Stomach (tissue), 9 donors: ENCODE measurements around the gene PCP4. TPM values are rescaled to one million over a fixed set of nuclear protein-coding genes. Genes with fewer than 3 reads are reported as not detected.

Experiments used
- DNase-seq, 2 donors: peaks; one replicate each; pipeline versions ENCODE4 v3.0.0 to v3.0.0-alpha.2; 2013 to 2019
- H3K27ac ChIP-seq, 5 donors: fragments of 200-600 bp in 4 of 5; sonication (generic) in 4 of 5; one replicate each; pipeline ENCODE4 v1.5.1; 2013 to 2019; ENCODE audit warnings: mild to moderate bottlenecking in 1 of 5, moderate library complexity in 1 of 5
- H3K27me3 ChIP-seq, 3 donors: fragments of 200-600 bp; sonication (generic); one replicate each; pipeline ENCODE4 v1.5.1; 2017 to 2019; ENCODE audit warnings: mixed run types in 1 of 3
- H3K36me3 ChIP-seq, 4 donors: fragments of 200-600 bp; sonication (generic); 1 replicate in 3 of 4; 2 replicates in 1 of 4; pipeline ENCODE4 v1.5.1; 2016 to 2019
- H3K4me1 ChIP-seq, 4 donors: fragments of 200-600 bp; sonication (generic); one replicate each; pipeline ENCODE4 v1.5.1; 2016 to 2019
- H3K4me3 ChIP-seq, 4 donors: fragments of 200-600 bp; sonication (generic) in 3 of 4; one replicate each; pipeline ENCODE4 v1.5.1; 2016 to 2019; ENCODE audit warnings: mild to moderate bottlenecking in 1 of 4
- H3K9me3 ChIP-seq, 4 donors: fragments of 200-600 bp; sonication (generic); one replicate each; pipeline ENCODE4 v1.5.1; 2016 to 2019
- EP300 ChIP-seq: sonication (generic); formaldehyde crosslinking; IDR thresholded peaks from one replicate; pipeline ENCODE4 v1.6.1; 2017; ENCODE audit warnings: antibody characterized with exemption
- POLR2A ChIP-seq, 4 donors: fragments of 450-650 bp; IDR thresholded peaks; one replicate each; pipeline ENCODE4 v1.6.1; 2016; ENCODE audit warnings: antibody characterized with exemption in 4 of 4, control low read depth in 2 of 4, mild to moderate bottlenecking in 1 of 4, moderate library complexity in 1 of 4
- POLR2AphosphoS5 ChIP-seq, 3 donors: sonication (generic); formaldehyde crosslinking; IDR thresholded peaks; one replicate each; pipeline ENCODE4 v1.6.1; 2016; ENCODE audit warnings: antibody characterized with exemption in 3 of 3
- WGBS, 5 donors: extraction: QIAGEN DNeasy Blood & Tissue Kit in 3 of 5; methylation state at CpG; one replicate each; pipeline versions ENCODE4 v1.1.5 to v1.1.7; 2013 to 2018; 5-methylcytosine and 5-hydroxymethylcytosine counted together
- intact Hi-C: fragments of 100-400 bp; cut with DNase I; formaldehyde crosslinking; loops from one replicate; pipeline ENCODE4 v1.15.1; 2023; ENCODE audit warnings: low total_unique reads
- polyA plus RNA-seq, 3 donors: library from polyadenylated mRNA; stranded (reverse); fragments of 200-250 nt; gene quantifications; one replicate each; pipeline ENCODE4 v1.2.3, GENCODE V29; 2013
- total RNA-seq, 5 donors: library from RNA; depleted of rRNA; stranded (reverse); fragments of >200 nt; gene quantifications; one replicate each; pipeline versions ENCODE4 v1.1.0 to v1.2.3, GENCODE V29; 2014 to 2016
- TF ChIP-seq, protein P1 (sequence below), 7 experiments: fragments of 450-650 bp in 4 of 7; fragments of 200-600 bp in 3 of 7; sonication (generic) in 3 of 7; IDR thresholded peaks; one replicate each; pipeline ENCODE4 v1.5.1; 2016 to 2019; ENCODE audit warnings: antibody characterized with exemption in 7 of 7, control low read depth in 2 of 7, mild to moderate bottlenecking in 1 of 7
- donor health status: healthy with polysubstance abuse.
- donor health status: Bipolar disorder and iron deficiency.
- donor health status: healthy.

Gene PCP4
- total and polyA plus RNA-seq, 8 donors, result 1.2 to 29.9 (median 2.0) TPM; not detected in 2

DNA sequence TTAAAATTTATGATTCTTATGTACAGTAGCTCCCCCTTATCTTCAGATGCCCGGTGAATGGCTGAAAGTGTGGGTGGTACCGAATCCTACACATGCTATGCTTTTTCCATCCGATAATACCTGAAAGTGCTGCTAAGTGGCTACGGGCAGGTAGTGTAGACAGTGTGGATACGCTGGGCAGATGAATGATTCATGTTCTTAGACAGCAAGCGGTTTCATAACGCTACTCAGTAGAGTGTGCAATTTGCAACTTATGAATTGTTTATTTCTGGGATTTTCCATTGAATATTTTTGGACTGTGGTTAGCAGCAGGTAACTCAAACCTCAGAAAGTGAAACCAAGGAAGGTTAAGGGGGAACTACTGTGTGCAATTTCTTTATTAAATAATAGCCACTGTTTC lies 7.5 kb downstream of the PCP4 start:
- H3K4me1 ChIP-seq, result peaks cover 0 to under 1% (median 0%) of the 10 kb centered on the region in 4 donors
- no peak overlapping the region for H3K4me3 ChIP-seq
- WGBS, 5 donors, result 68 to 83% (median 82%) methylated on average over 7 of the region's 7 CpGs
- intact Hi-C loops, result no loop called here
- DNase-seq, result no peak
- no peaks in the 10 kb centered on the region for H3K36me3 ChIP-seq
- no peaks in the 10 kb centered on the region for H3K9me3 ChIP-seq
- H3K27me3 ChIP-seq, result no peaks in the 10 kb centered on the region
- no peak overlapping the region for H3K27ac ChIP-seq
- no peak for TF ChIP-seq EP300
- TF ChIP-seq POLR2AphosphoS5 (IDR thresholded peaks at IDR 0.05), result no peak
- TF ChIP-seq, protein P1, sequence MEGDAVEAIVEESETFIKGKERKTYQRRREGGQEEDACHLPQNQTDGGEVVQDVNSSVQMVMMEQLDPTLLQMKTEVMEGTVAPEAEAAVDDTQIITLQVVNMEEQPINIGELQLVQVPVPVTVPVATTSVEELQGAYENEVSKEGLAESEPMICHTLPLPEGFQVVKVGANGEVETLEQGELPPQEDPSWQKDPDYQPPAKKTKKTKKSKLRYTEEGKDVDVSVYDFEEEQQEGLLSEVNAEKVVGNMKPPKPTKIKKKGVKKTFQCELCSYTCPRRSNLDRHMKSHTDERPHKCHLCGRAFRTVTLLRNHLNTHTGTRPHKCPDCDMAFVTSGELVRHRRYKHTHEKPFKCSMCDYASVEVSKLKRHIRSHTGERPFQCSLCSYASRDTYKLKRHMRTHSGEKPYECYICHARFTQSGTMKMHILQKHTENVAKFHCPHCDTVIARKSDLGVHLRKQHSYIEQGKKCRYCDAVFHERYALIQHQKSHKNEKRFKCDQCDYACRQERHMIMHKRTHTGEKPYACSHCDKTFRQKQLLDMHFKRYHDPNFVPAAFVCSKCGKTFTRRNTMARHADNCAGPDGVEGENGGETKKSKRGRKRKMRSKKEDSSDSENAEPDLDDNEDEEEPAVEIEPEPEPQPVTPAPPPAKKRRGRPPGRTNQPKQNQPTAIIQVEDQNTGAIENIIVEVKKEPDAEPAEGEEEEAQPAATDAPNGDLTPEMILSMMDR (IDR thresholded peaks at IDR 0.05), result no peak
- no peak for TF ChIP-seq POLR2A (IDR thresholded peaks at IDR 0.05)

DNA sequence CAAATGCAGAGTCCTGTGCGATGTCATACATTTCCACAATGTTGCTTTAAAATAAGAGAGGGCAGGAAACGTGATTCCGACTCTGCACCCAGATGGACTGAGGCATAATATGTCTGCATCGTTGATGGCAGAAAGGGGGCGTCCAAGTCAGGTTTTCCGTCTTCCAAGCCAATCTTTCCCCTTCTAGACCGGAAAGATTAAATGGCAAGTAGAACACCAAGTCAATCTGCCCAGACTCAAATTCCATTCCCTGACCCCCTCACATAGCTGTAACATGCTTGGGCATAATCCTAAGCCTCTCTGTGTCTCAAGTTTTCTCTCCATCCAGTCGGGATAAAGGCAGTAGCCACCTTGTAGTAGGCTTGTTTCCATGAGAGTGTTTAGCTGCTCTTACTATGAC lies 14.4 kb downstream of the PCP4 start:
- no peak for DNase-seq
- TF ChIP-seq, protein P1 (IDR thresholded peaks at IDR 0.05), result no peak
- Histone ChIP-seq H3K27me3 (no peaks in the 10 kb centered on the region), H3K4me3 (no peak overlapping the region), H3K27ac (no peak overlapping the region), H3K9me3 (no peaks in the 10 kb centered on the region), H3K4me1 (peaks cover 0 to 6% (median 0%) of the 10 kb centered on the region in 4 donors), H3K36me3 (no peaks in the 10 kb centered on the region)
- 71 to 85% (median 83%) methylated on average over 8 of the region's 8 CpGs for WGBS, 5 donors
- intact Hi-C loops, result no loop called here

DNA sequence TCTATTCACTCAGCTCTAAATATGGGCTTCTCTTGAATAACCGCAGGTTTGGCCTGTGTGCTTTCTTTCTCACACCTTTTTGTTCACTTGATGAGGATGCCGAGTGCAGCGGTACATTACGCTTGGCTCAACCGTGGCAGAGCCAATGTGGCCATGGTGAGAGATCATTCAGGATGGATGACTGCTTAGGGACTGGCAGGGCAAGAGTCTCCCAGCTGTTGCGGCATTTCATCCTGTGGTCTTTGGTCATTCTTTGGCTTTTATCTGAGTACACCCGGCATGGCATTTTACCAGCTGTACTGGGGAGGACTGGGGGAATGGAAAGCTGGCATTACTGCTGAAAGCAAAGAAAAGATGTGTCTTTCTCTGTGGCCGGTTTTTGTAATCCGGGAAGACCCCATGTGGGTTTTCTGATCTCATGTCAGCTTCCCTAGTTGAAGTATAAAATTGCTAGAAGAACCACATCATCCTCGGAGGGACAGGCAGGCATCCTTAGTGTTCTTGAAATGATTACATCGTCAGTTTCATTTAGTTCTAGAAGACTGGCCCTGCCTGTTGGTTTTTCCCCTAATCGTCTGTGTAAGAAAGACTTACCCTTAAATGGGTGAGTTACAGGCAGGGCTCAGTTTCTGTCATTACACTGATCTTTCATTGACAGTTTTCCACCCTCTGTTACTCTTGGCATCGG lies 15.1 kb downstream of the PCP4 start:
- no peaks in the 10 kb centered on the region for H3K36me3 ChIP-seq
- no peaks in the 10 kb centered on the region for H3K27me3 ChIP-seq
- 77 to 87% (median 84%) methylated on average over 13 of the region's 13 CpGs for WGBS, 5 donors
- no peak for DNase-seq
- intact Hi-C loops, result no loop called here
- H3K9me3 ChIP-seq, result no peaks in the 10 kb centered on the region
- no peak overlapping the region for H3K27ac ChIP-seq
- H3K4me1 ChIP-seq, result peaks cover 0 to 6% (median 0%) of the 10 kb centered on the region in 4 donors
- H3K4me3 ChIP-seq, result no peak overlapping the region
- no peak for TF ChIP-seq POLR2AphosphoS5 (IDR thresholded peaks at IDR 0.05)
- no peak for TF ChIP-seq EP300
- no peak for TF ChIP-seq POLR2A (IDR thresholded peaks at IDR 0.05)
- TF ChIP-seq, protein P1 (IDR thresholded peaks at IDR 0.05), result no peak

DNA sequence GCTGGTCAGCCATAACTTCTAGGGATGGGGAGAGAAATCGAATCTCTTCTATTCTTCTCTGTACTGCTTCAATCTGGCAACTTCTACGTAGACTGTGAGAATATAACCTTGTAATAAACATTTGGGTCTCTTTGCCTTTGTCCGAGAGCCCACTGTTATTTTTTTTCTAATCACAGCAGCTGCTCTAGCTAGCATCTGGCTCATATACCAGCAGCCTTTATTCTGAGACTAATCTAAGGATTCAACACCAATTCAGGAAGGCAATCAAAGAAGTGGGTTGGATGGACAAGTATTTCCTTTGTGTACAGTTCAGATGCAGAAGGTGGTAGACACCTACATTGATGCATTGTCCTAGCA lies 15.6 kb downstream of the PCP4 start:
- WGBS, 5 donors, result 54 to 77% (median 75%) methylated on average over 3 of the region's 3 CpGs
- intact Hi-C loops, result no loop called here

More for the DNA sequence above, 15.6 kb downstream of the PCP4 start:
- peaks cover 0 to 6% (median 0%) of the 10 kb centered on the region in 4 donors for H3K4me1 ChIP-seq
- H3K9me3 ChIP-seq, result no peaks in the 10 kb centered on the region
- no peaks in the 10 kb centered on the region for H3K36me3 ChIP-seq
- H3K4me3 ChIP-seq, result no peak overlapping the region
- TF ChIP-seq POLR2A (IDR thresholded peaks at IDR 0.05) (no peak), POLR2AphosphoS5 (IDR thresholded peaks at IDR 0.05) (no peak), EP300 (no peak)
- TF ChIP-seq, protein P1 (IDR thresholded peaks at IDR 0.05), result no peak
- H3K27me3 ChIP-seq, result no peaks in the 10 kb centered on the region
- H3K27ac ChIP-seq, result no peak overlapping the region
- DNase-seq, result no peak
